Urinary bladder (tissue), 4 donors: ENCODE data around the gene CAMK1D. TPM values are rescaled to one million over a fixed set of nuclear protein-coding genes. Genes with fewer than 3 reads are reported as not detected.

ENCODE experiments used
- DNase-seq: peaks from one replicate; pipeline ENCODE4 v3.0.0-alpha.2; 2015; ENCODE audit errors: extremely low spot score
- H3K27ac ChIP-seq: one replicate; pipeline ENCODE4 v1.5.1; 2013; ENCODE audit warnings: low read depth, mild to moderate bottlenecking, moderate library complexity
- H3K36me3 ChIP-seq: one replicate; pipeline ENCODE4 v1.6.1; 2013; ENCODE audit warnings: mild to moderate bottlenecking, moderate library complexity; ENCODE audit not compliant: insufficient read depth
- H3K4me1 ChIP-seq: one replicate; pipeline ENCODE4 v1.6.1; 2013; ENCODE audit warnings: mild to moderate bottlenecking, moderate library complexity; ENCODE audit not compliant: insufficient read depth
- H3K4me3 ChIP-seq: one replicate; pipeline ENCODE4 v1.5.1; 2013; ENCODE audit warnings: low read depth, low read length
- WGBS: extraction: QIAGEN DNeasy Blood & Tissue Kit; methylation state at CpG from one replicate; pipeline ENCODE4 v1.1.7; 2013; 5-methylcytosine and 5-hydroxymethylcytosine counted together
- polyA plus RNA-seq: library from polyadenylated mRNA; stranded (reverse); fragments of 200-250 nt; gene quantifications from one replicate; pipeline ENCODE4 v1.2.3, GENCODE V29; 2013
- total RNA-seq: library from RNA; depleted of rRNA; stranded (reverse); fragments of >200 nt; gene quantifications from one replicate; pipeline ENCODE4 v1.2.3, GENCODE V29; 2014
- donor health status: healthy with polysubstance abuse.
- donor health status: healthy.

The CAMK1D gene
- total and polyA plus RNA-seq, 2 donors: 5.6 to 7.6 TPM

GRCh38 chr10:12615296-12616220 is 266.2 kb downstream of the CAMK1D start:
- Histone ChIP-seq H3K4me3 (no peak overlapping the region), H3K36me3 (no peaks in the 10 kb centered on the region), H3K4me1 (no peaks in the 10 kb centered on the region), H3K27ac (no peak overlapping the region)
- no peak for DNase-seq
- WGBS: 96% methylated on average over 17 of the region's 17 CpGs

GRCh38 chr10:12617191-12618175 is 268.1 kb downstream of the CAMK1D start:
- H3K27ac ChIP-seq: no peak overlapping the region
- WGBS: 68% methylated on average over 15 of the region's 15 CpGs
- H3K4me1 ChIP-seq: no peaks in the 10 kb centered on the region
- H3K36me3 ChIP-seq: no peaks in the 10 kb centered on the region
- DNase-seq: peak; percentile 7
- no peak overlapping the region for H3K4me3 ChIP-seq

- H3K36me3 ChIP-seq: no peaks in the 10 kb centered on the region
- 89% methylated on average over 5 of the region's 5 CpGs for WGBS
- H3K4me3 ChIP-seq: no peak overlapping the region
- no peak for DNase-seq
- H3K27ac ChIP-seq: no peak overlapping the region
- H3K4me1 ChIP-seq: no peaks in the 10 kb centered on the region
These were observed 272.7 kb downstream of the CAMK1D start for GRCh38 chr10:12622016-12622415.

GRCh38 chr10:12622691-12623090 is 273.3 kb downstream of the CAMK1D start:
- no peak for DNase-seq
- Histone ChIP-seq H3K4me1 (no peaks in the 10 kb centered on the region), H3K36me3 (no peaks in the 10 kb centered on the region), H3K27ac (no peak overlapping the region), H3K4me3 (no peak overlapping the region)
- WGBS: 86% methylated on average over 11 of the region's 11 CpGs

GRCh38 chr10:12625393-12626023 is 276.2 kb downstream of the CAMK1D start:
- Histone ChIP-seq H3K36me3 (no peaks in the 10 kb centered on the region), H3K4me1 (no peaks in the 10 kb centered on the region), H3K27ac (no peak overlapping the region), H3K4me3 (no peak overlapping the region)
- no peak for DNase-seq
- 74% methylated on average over 12 of the region's 12 CpGs for WGBS

- no peak for DNase-seq
- Histone ChIP-seq H3K27ac (no peak overlapping the region), H3K4me1 (no peaks in the 10 kb centered on the region), H3K36me3 (no peaks in the 10 kb centered on the region), H3K4me3 (no peak overlapping the region)
- WGBS: 95% methylated on average over 2 of the region's 2 CpGs
These were observed 278.8 kb downstream of the CAMK1D start for GRCh38 chr10:12628153-12628552.

- no peak for DNase-seq
- 49% methylated on average over 10 of the region's 10 CpGs for WGBS
- Histone ChIP-seq H3K36me3 (no peaks in the 10 kb centered on the region), H3K27ac (no peak overlapping the region), H3K4me3 (no peak overlapping the region), H3K4me1 (no peaks in the 10 kb centered on the region)
These were observed 279.8 kb downstream of the CAMK1D start for GRCh38 chr10:12628964-12629766.

- Histone ChIP-seq H3K4me3 (no peak overlapping the region), H3K27ac (no peak overlapping the region), H3K36me3 (no peaks in the 10 kb centered on the region), H3K4me1 (no peaks in the 10 kb centered on the region)
- WGBS: 74% methylated on average over 5 of the region's 5 CpGs
- DNase-seq: no peak
These were observed 280.4 kb downstream of the CAMK1D start for GRCh38 chr10:12629767-12630165.

- no peak for DNase-seq
- Histone ChIP-seq H3K36me3 (no peaks in the 10 kb centered on the region), H3K4me1 (peaks cover under 1% of the 10 kb centered on the region), H3K27ac (no peak overlapping the region), H3K4me3 (no peak overlapping the region)
- WGBS: 66% methylated on average over 3 of the region's 3 CpGs
These were observed 281.9 kb downstream of the CAMK1D start for GRCh38 chr10:12631216-12631615.

GRCh38 chr10:12631787-12632562 is 282.6 kb downstream of the CAMK1D start:
- Histone ChIP-seq H3K36me3 (no peaks in the 10 kb centered on the region), H3K4me3 (no peak overlapping the region), H3K4me1 (peaks cover 2% of the 10 kb centered on the region), H3K27ac (no peak overlapping the region)
- 92% methylated on average over 14 of the region's 14 CpGs for WGBS
- no peak for DNase-seq

- DNase-seq: no peak
- H3K4me3 ChIP-seq: no peak overlapping the region
These were observed 284.7 kb downstream of the CAMK1D start for GRCh38 chr10:12633776-12634620.

GRCh38 chr10:12634621-12634931 is 285.2 kb downstream of the CAMK1D start:
- H3K4me3 ChIP-seq: no peak overlapping the region
- H3K4me1 ChIP-seq: peaks cover 2% of the 10 kb centered on the region
- WGBS: 87% methylated on average over 10 of the region's 10 CpGs
- H3K27ac ChIP-seq: no peak overlapping the region
- no peak for DNase-seq
- H3K36me3 ChIP-seq: no peaks in the 10 kb centered on the region

More at GRCh38 chr10:12633776-12634620, 284.7 kb downstream of the CAMK1D start:
- Histone ChIP-seq H3K36me3 (no peaks in the 10 kb centered on the region), H3K27ac (no peak overlapping the region), H3K4me1 (peaks cover 2% of the 10 kb centered on the region)
- WGBS: 88% methylated on average over 11 of the region's 11 CpGs
